ENCODE results near the gene HAGH.

Gene HAGH

DNA sequence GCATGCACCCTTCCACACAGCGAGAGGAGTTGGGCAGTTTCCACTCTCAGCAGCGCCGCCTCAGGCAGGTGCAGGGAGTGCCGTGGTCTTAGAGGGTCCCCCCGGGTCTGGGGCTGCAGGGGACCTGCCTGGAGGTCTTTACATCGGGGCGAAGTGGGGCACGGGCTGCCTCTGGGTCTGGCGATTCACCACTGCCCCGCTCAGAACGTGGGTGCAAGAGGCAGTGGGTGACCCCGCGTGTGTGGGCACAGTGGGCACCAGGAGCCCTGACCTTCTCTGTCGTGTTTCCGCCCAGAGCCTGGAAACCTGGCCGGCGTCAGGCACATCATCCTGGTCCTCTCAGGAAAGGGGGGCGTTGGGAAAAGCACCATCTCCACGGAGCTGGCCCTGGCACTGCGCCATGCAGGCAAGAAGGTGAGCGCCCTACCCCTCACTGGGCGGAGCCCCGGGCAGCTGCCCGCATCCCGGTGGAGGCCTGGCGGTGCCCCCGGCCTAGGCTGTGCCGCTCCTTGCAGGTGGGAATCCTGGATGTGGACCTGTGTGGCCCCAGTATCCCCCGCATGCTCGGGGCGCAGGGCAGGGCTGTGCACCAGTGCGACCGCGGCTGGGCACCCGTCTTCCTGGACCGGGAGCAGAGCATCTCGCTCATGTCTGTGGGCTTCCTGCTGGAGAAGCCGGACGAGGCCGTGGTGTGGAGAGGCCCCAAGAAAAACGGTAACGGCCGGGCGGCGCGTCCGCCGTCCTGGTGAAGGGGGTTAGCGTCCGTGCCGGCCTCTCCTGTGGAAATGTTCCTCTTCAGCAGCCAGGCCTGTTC is 40.2 kb downstream of the HAGH start:
- WGBS, 2 experiments (ENCODE audit: insufficient coverage in 2 of 2) = 95 to 97% methylated on average over 48 of the region's 51 CpGs

GRCh38 chr16:1785846-1786170 is 40.8 kb downstream of the HAGH start:
- Histone ChIP-seq H3K4me1 (ENCODE audit: control insufficient read depth, insufficient read depth, low read length, poor library complexity, severe bottlenecking) (peaks cover 6% of the 10 kb centered on the region), H3K36me3 (ENCODE audit: control insufficient read depth, insufficient read depth, low read length) (peaks cover 52% of the 10 kb centered on the region), H3K27ac (ENCODE audit: low read depth, low read length, severe bottlenecking) (no peak overlapping the region), H3K9me3 (ENCODE audit: control insufficient read depth, low read length) (no peaks in the 10 kb centered on the region), H3K4me3 (ENCODE audit: extremely low read depth, insufficient read depth, low read length, poor library complexity, severe bottlenecking) (no peak overlapping the region)
- WGBS, 2 experiments (ENCODE audit: insufficient coverage in 2 of 2) = 96 to 99% methylated on average over 10 to 14 of the region's 14 CpGs

More for the DNA sequence above, 40.2 kb downstream of the HAGH start:
- H3K9me3 ChIP-seq (ENCODE audit: control insufficient read depth, low read length) = no peaks in the 10 kb centered on the region
- no peak overlapping the region for H3K27ac ChIP-seq (ENCODE audit: low read depth, low read length, severe bottlenecking)
- H3K4me1 ChIP-seq (ENCODE audit: control insufficient read depth, insufficient read depth, low read length, poor library complexity, severe bottlenecking) = peaks cover under 1% of the 10 kb centered on the region
- H3K36me3 ChIP-seq (ENCODE audit: control insufficient read depth, insufficient read depth, low read length) = peaks cover 49% of the 10 kb centered on the region
- no peak overlapping the region for H3K4me3 ChIP-seq (ENCODE audit: extremely low read depth, insufficient read depth, low read length, poor library complexity, severe bottlenecking)

DNA sequence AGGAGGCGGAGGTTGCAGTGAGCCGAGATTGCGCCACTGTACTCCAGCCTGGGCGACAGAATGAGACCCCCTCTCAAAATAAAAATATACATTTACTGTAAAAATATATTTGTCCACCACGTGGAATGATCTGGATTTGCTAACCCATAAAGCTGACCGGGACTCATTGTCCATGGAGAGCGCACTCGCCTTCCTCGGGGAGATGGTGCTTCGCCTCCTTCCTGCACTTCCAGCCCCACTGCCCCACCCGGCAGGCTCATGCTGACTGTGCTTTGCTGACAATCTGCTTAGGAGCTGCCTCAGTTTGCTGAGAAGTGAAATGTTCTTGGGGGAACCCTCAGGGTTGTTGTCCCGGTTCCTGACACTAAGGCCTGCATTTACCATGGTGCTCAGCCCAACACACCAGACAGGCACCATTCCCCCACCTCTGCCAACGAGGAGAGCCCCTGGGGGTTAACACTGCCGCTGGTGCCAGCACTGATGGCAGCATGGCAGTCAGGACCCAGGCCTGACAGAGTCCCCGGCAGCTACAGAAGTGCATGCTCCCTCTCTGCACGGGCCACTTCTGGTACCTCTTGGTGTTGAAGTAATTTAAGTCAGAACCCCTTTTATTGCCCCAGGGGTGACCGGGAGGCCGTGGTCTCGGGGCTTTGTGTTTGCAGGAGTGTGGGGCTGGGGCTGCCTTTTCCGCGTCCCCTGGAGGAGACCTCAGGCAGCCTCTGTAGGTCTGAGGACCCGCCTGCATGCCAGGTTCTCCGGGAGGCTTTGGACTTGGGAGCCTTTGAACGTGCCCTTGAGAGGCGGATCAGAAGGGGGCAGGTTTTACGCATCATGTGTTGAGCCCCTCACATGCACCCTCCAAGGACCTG is 41.4 kb downstream of the HAGH start:
- WGBS, 2 experiments (ENCODE audit: insufficient coverage in 2 of 2) = 95 to 98% methylated on average over 18 to 24 of the region's 26 CpGs
- peaks cover 6% of the 10 kb centered on the region for H3K4me1 ChIP-seq (ENCODE audit: control insufficient read depth, insufficient read depth, low read length, poor library complexity, severe bottlenecking)
- no peak overlapping the region for H3K4me3 ChIP-seq (ENCODE audit: extremely low read depth, insufficient read depth, low read length, poor library complexity, severe bottlenecking)
- no peaks in the 10 kb centered on the region for H3K9me3 ChIP-seq (ENCODE audit: control insufficient read depth, low read length)
- peaks cover 54% of the 10 kb centered on the region for H3K36me3 ChIP-seq (ENCODE audit: control insufficient read depth, insufficient read depth, low read length)
- no peak overlapping the region for H3K27ac ChIP-seq (ENCODE audit: low read depth, low read length, severe bottlenecking)

- peaks cover 55% of the 10 kb centered on the region for H3K36me3 ChIP-seq (ENCODE audit: control insufficient read depth, insufficient read depth, low read length)
- peak within 1 kb of the TSS; percentile 93 for H3K4me3 ChIP-seq (ENCODE audit: extremely low read depth, insufficient read depth, low read length, poor library complexity, severe bottlenecking)
- 0% methylated on average over 84 to 89 of the region's 102 CpGs for WGBS, 2 experiments (ENCODE audit: insufficient coverage in 2 of 2)
- H3K27ac ChIP-seq (ENCODE audit: low read depth, low read length, severe bottlenecking) = peak within 1 kb of the TSS; percentile 76
- H3K9me3 ChIP-seq (ENCODE audit: control insufficient read depth, low read length) = no peaks in the 10 kb centered on the region
- peaks cover 6% of the 10 kb centered on the region for H3K4me1 ChIP-seq (ENCODE audit: control insufficient read depth, insufficient read depth, low read length, poor library complexity, severe bottlenecking)
These were observed 44.0 kb downstream of the HAGH start, which contains the start of the genes NUBP2 and SPSB3 for GRCh38 chr16:1782408-1783264. Gene NUBP2 (plus strand): TSS chr16:1782960. CDS start chr16:1783021, 61 bp downstream. Gene SPSB3 (minus strand): TSS chr16:1782571. CDS start chr16:1781483, 1,088 bp downstream.

DNA sequence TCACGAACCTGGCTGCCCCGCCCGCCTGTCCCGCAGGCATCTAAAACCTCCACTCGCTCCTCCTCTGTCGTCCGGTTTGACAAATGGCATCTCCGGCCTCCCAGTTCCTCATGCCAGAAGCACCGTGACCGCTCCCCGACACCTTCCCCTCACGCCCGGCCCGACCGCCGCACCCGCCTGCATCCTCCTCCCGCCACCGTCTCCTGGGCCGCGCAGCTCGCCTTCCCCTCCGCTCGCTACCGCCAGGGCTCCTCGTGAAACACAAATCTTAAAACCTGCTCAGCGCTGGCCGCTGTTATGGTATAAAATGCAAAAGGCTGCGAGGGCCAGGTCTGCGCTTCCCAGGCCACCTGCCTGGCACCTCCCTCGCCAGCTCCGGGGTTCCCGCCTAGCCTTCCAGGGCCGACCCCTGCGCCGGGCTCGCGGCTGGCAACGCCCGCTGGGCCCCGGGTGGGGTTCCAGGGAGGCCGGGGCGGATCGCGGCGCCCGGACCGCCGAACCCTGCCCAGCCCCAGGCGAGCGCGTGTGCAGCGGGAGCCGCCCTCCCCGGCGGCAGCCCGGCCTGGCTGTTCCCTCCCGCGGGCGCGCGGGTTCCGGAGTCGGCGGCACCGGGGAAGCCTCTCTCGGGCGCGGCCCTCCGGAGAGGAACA is 44.7 kb downstream of the HAGH start:
- 1% methylated on average over 45 to 53 of the region's 70 CpGs for WGBS, 2 experiments (ENCODE audit: insufficient coverage in 2 of 2)
- H3K4me1 ChIP-seq (ENCODE audit: control insufficient read depth, insufficient read depth, low read length, poor library complexity, severe bottlenecking) = peaks cover 6% of the 10 kb centered on the region
- H3K9me3 ChIP-seq (ENCODE audit: control insufficient read depth, low read length) = no peaks in the 10 kb centered on the region
- peak overlapping the region; percentile 36 for H3K27ac ChIP-seq (ENCODE audit: low read depth, low read length, severe bottlenecking)
- peaks cover 55% of the 10 kb centered on the region for H3K36me3 ChIP-seq (ENCODE audit: control insufficient read depth, insufficient read depth, low read length)
- H3K4me3 ChIP-seq (ENCODE audit: extremely low read depth, insufficient read depth, low read length, poor library complexity, severe bottlenecking) = peak overlapping the region; percentile 93

- WGBS, 2 experiments (ENCODE audit: insufficient coverage in 2 of 2) = 86% methylated on average over 19 to 20 of the region's 20 CpGs
- H3K27ac ChIP-seq (ENCODE audit: low read depth, low read length, severe bottlenecking) = no peak overlapping the region
- H3K36me3 ChIP-seq (ENCODE audit: control insufficient read depth, insufficient read depth, low read length) = peaks cover 55% of the 10 kb centered on the region
These were observed 45.4 kb downstream of the HAGH start for GRCh38 chr16:1781254-1781653.

GRCh38 chr16:1780677-1781072 is 46.0 kb downstream of the HAGH start:
- H3K27ac ChIP-seq (ENCODE audit: low read depth, low read length, severe bottlenecking) = no peak overlapping the region
- peaks cover 6% of the 10 kb centered on the region for H3K4me1 ChIP-seq (ENCODE audit: control insufficient read depth, insufficient read depth, low read length, poor library complexity, severe bottlenecking)
- 90% methylated on average over 4 to 6 of the region's 6 CpGs for WGBS, 2 experiments (ENCODE audit: insufficient coverage in 2 of 2)
- H3K4me3 ChIP-seq (ENCODE audit: extremely low read depth, insufficient read depth, low read length, poor library complexity, severe bottlenecking) = no peak overlapping the region
- H3K36me3 ChIP-seq (ENCODE audit: control insufficient read depth, insufficient read depth, low read length) = peaks cover 55% of the 10 kb centered on the region
- no peaks in the 10 kb centered on the region for H3K9me3 ChIP-seq (ENCODE audit: control insufficient read depth, low read length)

More at GRCh38 chr16:1781254-1781653, 45.4 kb downstream of the HAGH start:
- Histone ChIP-seq H3K4me1 (ENCODE audit: control insufficient read depth, insufficient read depth, low read length, poor library complexity, severe bottlenecking) (peaks cover 6% of the 10 kb centered on the region), H3K9me3 (ENCODE audit: control insufficient read depth, low read length) (no peaks in the 10 kb centered on the region), H3K4me3 (ENCODE audit: extremely low read depth, insufficient read depth, low read length, poor library complexity, severe bottlenecking) (peak overlapping the region; percentile 93)

DNA sequence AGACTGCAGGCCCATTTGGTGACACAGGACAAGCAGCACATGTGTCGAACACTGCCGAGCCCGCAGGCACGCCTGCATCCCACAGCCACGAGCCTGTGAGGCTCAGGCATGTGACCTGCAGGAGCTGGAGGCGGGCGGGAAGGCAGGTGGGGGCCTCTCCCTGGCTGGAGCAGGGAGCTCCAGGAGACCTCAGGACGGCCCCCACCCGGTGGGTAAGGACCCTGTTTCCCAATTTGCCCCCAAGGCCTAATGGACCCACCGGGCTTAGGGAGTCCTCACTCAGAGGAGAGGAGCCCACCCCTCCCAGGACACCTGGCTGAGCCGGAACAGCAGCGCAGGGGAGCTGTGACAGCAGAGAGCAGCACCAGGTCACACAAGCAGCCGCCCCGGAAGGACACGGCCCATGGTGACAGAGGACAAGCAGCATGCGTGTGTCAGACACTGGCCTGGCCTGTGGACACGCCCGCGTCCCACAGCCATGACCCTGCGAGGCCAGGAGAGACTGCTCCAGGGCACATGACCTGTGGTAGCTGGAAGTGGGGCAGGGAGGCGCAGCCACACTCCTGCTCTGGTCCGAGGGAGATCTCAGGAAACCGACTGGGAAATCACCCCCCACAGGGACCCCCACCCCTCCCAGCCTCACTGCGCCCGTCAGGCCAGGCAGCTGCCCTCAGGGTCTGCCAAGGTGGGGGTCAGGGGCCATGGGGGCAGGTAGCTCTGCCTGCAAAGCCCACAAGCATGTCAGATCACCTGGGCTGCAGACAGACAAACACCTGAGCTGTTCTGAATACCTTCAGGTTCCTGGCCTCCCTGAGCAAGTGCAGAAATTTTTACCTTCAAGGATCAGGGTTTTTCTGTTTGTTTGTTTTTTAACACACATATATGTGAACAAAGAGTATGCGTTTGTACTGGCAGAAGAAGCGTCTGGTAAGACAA is 46.6 kb downstream of the HAGH start:
- Histone ChIP-seq H3K4me1 (ENCODE audit: control insufficient read depth, insufficient read depth, low read length, poor library complexity, severe bottlenecking) (peaks cover 6% of the 10 kb centered on the region), H3K36me3 (ENCODE audit: control insufficient read depth, insufficient read depth, low read length) (peaks cover 53% of the 10 kb centered on the region), H3K27ac (ENCODE audit: low read depth, low read length, severe bottlenecking) (no peak overlapping the region), H3K4me3 (ENCODE audit: extremely low read depth, insufficient read depth, low read length, poor library complexity, severe bottlenecking) (no peak overlapping the region), H3K9me3 (ENCODE audit: control insufficient read depth, low read length) (no peaks in the 10 kb centered on the region)
- 93 to 97% methylated on average over 20 to 21 of the region's 27 CpGs for WGBS, 2 experiments (ENCODE audit: insufficient coverage in 2 of 2)

GRCh38 chr16:1779234-1779701 is 47.4 kb downstream of the HAGH start:
- no peak overlapping the region for H3K27ac ChIP-seq (ENCODE audit: low read depth, low read length, severe bottlenecking)
- H3K4me3 ChIP-seq (ENCODE audit: extremely low read depth, insufficient read depth, low read length, poor library complexity, severe bottlenecking) = no peak overlapping the region
- H3K36me3 ChIP-seq (ENCODE audit: control insufficient read depth, insufficient read depth, low read length) = peaks cover 57% of the 10 kb centered on the region
- H3K9me3 ChIP-seq (ENCODE audit: control insufficient read depth, low read length) = no peaks in the 10 kb centered on the region
- WGBS, 2 experiments (ENCODE audit: insufficient coverage in 2 of 2) = 88 to 100% methylated on average over 7 to 8 of the region's 8 CpGs
- H3K4me1 ChIP-seq (ENCODE audit: control insufficient read depth, insufficient read depth, low read length, poor library complexity, severe bottlenecking) = peaks cover 11% of the 10 kb centered on the region

Measured in mesodermal cell (in vitro differentiated cells).